HuH-7 (cell line): ENCODE results near the gene RASL11B.

Experiments used
- DNase-seq: peaks from one replicate; pipeline ENCODE4 v3.0.0; 2011; ENCODE audit warnings: low spot score

The RASL11B gene

DNA sequence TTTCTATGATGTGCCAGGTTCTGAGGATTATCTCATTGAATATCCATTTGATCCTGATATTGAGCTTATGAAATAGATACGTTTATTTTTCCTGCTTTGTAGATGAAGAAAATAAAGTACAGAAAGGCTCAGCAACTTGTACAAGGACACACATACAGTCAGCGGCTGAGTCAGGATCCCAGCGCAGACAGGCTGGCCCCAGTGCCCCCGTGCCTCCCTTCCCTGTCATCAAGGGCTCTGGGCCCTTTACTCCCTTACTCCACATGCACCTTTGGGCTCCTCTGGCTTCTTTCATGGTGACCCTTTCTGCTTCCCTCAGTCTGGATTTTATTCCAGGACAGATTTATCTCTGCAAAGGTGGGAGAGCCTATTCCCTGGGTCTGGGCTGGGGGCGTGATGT lies 12.8 kb downstream of the RASL11B start:
- no peak for DNase-seq

DNA sequence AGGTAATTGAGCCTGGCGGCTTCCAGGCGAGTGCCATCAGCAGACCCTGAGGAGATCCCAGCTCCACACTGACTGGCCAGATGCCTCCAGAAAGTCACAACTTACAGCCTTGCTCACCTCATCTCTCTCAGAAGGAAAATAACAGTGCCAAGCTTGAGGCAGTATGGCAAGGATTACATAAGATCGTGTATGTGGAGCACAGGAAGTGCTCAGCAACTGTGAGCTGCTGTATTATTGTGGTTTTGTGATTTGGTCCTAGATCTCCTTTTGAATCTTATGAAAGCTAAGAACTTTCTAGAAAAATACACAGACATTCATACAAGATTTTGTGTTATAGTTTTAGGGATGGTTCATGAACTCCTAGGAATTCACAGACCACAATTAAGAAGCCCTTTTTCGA lies 14.0 kb downstream of the RASL11B start:
- no peak for DNase-seq

DNA sequence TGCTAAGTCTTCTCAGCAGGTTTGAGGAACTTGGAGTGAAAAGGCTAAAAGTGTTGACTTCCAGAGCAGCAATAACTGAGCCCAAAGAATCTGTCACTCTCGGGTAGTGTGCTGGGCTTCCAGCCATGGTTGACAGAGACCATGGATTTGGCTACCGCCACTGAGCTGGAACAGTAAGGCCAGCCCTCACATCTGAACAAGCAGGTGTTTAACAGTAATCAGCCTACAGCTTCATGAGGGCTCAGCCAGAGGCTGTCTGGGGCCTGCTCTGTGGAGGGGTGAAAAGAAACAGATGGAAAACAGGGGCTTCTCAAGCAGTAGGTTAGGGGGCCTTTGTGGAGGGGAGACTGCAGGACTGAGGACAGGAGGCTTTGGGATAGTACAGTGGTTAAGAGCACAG lies 14.9 kb downstream of the RASL11B start:
- DNase-seq = no peak

DNA sequence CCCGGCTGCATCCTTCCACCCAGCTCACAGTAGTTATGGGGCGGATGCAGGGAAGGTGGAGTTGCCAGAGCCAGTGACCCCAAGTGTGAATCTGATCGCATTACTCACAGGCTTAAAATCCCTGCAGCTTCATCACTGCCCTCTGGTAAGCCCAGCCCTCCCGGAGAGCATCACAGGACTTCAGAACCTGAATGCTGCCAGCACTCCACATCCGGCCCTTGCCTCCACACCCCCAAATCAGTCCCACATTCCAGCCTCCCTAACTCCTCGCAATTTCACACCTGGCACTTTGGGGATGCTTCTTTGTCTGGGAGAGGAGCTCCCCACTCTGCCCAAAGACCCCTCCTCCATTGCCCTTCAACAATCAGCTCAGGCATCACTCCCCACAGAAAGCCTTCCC lies 15.6 kb downstream of the RASL11B start:
- no peak for DNase-seq

DNA sequence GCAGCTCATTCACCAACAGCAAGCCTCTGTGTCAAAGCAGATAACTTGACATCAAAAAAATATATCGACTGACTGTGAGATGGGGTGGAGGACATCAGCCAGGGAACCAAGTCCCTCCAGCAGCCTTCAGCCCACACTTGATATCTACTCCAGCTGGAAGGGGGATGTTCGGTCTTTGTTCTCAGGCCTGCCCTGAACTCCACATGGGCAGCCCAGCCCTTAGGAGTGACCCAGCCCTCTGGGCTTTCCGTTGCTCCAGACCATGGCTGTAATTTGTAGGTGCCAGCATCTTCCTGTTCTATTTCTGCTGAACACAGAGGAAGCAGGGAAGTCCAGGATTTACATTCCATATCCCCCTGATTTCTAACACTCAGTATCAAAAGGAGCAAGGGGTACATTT lies 17.4 kb downstream of the RASL11B start:
- no peak for DNase-seq

DNA sequence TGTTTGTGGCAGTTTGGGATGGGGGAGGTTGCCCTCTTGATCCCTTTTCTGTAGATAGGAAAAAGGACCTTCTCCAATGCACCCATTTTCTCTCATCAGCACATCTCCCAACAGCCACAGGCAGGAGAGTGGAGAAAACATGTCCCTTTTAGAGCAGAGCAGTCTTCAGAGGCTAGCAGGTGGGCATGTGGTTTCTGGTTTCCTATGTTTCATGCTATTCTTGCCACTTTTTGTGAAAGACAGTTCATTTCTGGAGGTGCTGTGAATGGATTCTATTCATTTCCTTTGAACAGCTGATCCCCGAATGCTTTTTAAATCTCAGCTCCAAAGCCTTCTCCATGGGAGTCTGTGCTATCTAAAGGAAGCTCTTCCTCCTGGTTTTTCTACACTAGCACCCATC lies 18.9 kb downstream of the RASL11B start:
- DNase-seq = no peak

DNA sequence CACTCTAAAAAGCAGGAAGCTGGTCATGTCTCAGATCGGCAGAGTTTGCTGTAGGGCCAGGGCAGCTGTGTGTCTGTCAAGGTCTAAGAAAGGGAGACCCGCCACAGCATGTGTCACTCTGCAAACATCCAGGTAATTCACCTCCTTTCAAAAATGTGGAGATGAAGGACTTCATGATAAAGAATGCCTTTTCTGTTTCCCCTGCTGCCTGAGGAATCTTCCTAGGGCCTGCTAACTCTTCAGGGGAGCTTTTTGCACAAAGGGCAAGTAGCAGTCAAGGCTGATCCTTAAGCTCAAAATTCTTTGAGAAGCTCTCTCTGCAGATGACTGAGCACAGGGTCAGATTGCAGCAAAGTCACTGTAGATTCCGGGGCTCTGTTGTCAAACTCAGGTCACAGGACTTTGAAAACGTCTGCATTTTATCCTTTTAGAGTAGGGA lies 21.1 kb downstream of the RASL11B start:
- DNase-seq = no peak

DNA sequence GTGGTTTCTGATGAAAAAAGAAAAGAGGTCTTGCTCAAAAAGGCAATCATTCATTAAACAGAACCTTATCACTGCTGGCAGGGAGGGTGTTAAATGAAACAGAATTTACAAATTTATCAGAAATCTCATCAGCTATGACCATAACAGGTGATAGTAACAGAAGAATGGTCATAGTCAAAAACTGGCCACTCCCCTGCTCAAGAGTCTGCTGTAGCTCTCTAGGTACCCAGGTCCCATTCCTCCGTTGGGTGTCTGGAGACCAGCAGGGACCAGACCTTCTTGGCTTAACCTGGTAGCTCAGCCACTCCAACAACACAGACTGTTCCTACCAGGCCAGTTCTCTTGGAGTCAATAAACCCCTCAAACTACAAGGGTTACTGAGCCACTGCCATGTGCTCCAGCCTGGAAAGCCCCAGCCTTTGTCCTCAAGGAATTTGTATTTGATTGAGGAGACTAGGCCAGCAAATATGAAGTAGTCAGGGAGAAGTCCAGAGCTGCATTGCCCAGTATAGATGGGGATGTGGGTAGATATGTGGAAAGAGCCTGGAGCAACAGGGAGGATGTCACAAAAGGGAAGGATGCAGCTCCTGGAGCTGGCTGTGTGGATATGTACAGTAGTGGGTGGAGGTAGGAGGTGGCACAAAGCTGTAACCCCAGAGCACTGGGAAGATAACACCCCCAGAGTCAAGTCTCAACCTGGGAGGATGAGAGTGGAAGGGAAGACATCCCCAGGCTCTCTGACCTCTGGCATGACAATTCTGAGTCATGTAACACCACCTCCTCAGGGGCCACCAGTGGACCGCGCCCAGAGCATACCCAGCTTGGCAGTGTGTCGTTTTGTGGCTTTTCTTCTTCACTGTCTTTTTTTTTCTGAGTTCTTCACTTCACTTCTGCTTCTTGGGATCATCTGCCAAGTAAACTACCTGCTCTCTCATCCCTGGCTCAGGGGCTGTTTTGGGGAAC lies 21.9 kb downstream of the RASL11B start:
- DNase-seq = no peak

DNA sequence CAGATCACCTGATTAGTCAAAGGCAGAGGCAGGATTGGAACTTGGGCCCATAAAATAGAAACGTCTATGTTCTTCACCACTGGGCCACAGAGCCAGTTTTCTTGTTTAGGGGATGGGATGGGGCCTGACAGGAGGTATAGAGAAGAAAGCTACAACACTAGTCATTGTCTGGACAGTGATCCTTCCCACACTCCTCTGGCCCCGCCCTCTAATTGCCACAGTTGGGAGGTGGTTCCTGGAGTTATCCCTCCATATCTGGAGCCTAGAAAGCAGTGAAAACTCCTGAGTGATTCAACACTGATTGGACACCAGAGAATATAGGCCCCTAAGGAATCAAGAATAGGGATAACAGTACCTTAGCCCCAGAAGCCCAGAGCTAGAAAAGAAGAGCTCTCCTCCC lies 22.9 kb downstream of the RASL11B start:
- no peak for DNase-seq

DNA sequence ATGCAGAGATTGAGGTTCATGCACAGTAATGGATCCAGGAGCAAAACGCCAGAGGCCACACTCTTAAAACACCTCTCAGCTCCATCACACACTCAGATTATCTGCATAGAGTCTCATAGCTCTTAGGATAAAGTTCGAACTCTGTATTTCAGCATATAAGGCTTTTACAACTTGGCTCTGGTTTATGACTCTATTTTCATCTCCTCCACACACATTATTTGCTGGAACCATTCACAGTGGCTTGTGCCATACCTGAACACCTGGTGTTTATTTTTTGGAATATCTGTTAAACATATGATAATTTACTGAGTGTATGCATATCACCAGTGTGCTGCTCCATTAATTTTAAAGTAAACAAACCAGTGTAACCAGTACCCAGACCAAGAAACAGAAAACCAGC lies 27.2 kb downstream of the RASL11B start:
- no peak for DNase-seq

DNA sequence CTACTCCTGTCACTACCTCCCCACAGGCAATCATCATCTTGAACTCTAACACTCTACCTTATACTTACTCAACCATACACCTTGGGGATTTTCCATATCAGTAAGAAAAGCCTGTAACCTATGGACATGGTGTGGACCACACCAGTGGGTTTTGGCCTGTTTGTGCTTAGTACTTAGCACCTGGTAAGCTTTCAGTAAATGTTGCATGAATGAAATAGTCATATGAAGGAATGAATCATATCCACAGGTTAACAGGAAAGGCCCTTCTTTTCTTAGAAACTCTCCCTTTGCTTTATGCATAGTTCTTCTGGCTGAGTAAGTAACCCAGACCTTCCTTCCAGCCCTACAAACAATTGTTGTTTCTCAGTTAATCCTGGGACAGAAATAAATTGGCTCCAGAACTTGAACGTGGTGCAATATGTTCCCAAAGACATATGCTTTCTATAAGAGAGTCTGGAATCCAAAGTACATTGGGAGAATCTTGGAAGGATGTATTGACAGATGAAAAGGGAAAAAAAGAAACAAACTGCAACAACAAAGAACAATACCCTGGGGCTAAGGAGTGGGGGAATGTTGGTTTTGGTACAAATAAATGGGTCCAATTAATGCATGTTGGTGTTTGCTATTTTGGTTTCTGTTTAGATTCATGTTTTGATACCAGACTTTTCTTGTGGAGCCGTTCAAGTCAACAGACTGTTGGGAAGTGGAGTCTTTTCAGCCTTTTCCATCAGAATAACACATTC lies 27.8 kb downstream of the RASL11B start:
- DNase-seq = no peak

DNA sequence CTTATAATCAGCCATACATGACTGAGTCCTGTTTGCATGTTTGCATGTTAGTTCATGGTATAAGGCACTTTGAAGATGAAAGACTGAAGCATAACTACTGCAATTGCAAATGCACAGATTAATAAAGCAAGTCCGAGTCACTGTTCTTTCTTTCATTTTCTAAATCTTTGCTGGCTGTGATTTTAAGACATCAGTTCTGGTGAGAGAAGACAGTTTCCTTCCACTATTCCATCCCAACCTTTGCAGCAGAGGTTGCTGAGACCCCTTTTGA lies 28.3 kb downstream of the RASL11B start:
- no peak for DNase-seq

DNA sequence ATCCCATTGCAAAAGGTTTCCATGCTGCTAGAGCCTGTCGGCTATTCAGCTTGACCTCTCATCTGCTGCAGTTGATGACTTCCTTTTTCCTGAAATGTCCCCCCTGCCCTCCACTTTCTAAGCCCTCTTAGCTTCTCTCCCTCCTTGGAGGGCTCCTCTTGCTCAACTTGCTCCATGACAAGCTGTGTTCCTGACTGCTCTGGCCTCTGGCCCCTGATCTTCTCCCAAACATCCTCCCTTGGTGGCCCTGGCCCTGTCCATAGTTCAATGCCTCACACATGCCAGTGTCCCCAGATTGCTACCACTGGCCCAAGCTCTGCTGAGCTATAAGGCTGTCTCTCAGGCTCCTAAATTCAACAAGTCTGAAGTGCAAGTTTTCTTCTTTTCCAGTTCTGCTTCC lies 29.6 kb downstream of the RASL11B start:
- no peak for DNase-seq

DNA sequence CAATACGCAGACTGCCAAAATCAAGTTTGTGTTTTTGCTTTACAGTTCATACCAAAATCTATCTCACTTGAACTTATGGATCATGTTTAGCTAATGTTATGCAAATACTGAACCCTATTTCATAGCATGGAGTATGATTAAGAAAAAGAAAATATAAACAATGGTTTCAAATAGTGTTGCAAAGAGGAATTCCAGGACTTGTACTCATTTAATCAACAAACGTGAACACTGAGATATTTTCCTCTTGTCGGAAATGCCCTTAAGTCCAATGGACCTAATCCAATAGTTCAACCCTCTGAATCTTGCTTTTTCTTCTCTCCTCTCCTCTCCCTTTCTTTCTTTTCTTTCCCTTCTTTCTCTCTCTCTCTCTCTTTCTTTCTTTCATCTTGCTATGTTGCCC lies 30.8 kb downstream of the RASL11B start:
- no peak for DNase-seq

DNA sequence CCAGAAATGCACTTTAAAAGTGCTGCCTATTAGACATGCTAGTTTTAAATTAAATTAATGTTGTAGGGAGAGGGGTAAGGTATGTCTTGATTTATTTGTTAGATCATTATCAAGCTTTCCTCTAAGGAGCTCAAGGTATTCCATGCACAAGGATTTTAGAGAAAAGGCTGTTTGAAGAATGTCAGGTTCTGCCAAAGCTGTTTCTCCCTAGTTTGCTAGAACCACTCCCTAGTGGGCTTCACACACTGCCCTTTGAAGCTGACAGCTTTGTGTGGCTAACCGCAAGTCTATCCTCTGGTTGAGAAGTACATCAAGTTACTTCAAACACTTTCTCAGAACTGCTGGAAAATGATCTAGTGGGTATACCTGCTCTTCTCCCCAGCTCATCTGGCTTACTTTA lies 32.3 kb downstream of the RASL11B start:
- no peak for DNase-seq

DNA sequence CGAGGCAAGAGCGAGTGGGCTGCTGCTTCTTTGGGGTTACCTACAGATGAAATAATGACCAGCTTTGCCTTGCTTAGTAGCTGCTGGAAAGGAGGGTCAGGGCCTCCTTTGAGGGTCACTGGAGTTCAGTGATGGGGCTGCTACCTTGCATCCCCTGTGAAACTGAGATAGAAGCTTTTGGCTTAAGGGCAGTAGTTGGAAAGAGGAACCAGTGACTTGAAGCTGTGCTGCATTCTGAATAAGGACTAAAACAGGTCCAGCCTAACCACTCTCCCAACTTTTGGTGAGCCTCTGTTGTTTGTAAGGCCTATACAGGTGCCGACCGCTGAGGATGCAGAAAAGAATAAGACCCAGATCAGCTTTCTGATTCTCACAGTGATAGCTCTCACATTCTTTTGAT lies 41.2 kb downstream of the RASL11B start:
- DNase-seq = no peak

DNA sequence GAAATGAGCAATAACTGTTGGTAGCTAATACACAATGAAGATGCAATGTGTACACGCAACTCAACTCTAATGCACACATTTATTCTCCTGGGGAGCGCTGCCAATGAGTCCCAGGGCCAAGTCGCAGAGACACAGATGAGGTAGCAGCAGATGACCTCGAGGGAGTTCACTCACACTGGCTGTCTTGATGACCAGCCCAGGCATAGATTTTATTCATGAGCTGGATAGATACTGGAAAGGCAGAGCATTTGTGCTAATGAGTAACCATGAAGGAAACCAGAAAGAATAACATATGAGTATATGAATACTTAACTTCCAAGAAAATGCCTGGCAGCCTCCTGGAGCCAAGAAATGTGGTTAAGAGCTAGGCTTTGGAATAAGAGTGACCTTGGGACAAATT lies 42.3 kb downstream of the RASL11B start:
- no peak for DNase-seq

DNA sequence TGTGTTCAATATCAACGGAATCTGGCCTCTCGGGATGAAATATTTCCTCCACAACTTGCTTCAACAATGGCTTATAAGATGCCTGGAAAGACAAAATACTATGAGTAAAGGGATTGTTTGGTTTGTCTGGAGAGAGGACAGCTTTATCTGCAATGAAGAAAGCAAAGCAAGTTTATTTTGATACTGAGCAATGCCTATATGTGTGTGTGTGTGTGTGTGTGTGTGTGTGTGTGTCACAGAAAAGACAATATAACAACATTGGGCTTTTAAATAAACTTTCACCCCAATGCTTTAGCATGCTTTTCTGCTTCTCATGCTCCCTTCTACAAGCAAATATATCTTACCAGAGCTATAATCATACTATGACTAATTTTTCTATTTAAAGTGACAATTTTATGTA lies 45.4 kb downstream of the RASL11B start:
- no peak for DNase-seq

DNA sequence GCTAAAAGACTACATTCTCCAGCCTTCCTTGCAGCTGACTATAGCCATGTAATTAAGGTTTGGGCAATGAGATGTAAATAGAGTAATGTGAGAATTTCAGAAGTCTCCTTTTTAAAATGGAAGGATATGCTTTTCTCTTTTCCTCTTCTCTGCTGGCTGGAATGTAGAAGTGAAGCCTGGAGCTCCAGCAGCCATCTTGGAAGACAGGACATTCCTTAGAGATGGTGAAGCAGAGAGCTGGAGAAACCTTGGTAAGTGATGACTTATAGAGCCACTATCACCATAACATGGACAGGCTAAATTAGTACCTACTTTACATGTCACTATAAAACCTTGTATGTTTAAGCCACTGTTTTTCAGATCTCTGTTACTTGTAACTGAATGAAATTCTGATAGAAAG lies 48.0 kb downstream of the RASL11B start:
- DNase-seq = no peak

DNA sequence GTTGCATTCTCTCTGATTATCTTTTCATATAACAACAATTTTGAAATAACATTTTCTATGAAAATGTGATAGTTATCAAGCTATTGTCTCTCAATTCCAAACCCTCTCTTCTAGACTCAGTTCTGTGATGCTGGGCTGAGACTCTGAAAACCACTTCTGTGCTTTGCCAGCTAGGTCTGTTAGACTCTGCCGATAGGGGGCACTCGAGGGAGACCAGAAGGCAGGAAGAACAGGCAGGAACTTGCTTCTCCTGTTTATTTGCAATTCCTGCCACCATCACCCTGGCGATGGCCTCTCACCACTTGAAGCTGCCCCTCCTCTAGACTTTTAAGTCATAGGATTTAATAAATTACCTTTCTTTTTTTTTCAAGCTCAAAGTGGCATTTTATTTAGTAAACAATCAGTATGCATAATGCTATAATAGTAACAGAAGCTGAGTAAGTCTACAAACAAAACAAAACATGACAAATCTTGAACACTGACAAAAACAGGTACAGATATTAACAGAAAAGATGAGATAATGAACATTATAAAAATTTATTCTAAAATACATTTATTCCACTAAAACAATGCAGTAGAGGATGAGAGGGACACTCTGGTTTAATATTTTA lies 49.7 kb downstream of the RASL11B start:
- DNase-seq = peak; percentile 75

DNA sequence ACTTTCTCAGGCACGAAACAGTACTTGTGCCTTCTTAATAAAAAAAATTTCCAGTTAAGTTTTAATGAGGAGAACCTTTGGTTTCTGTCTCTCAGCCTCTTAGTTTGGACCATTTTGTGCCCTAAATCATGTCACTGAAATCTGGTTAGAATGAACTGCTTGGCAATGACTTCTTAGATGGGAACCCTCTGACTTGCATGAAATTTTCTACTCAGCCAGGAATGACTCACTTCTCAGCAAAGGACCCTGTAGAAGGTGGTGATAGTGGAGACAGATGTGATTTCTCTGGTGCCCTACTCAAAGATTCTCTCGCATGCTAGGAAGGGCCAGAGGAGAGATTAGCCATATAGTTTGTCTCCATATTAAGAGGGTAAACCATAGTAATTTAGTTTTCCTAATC lies 50.5 kb downstream of the RASL11B start:
- DNase-seq = no peak

DNA sequence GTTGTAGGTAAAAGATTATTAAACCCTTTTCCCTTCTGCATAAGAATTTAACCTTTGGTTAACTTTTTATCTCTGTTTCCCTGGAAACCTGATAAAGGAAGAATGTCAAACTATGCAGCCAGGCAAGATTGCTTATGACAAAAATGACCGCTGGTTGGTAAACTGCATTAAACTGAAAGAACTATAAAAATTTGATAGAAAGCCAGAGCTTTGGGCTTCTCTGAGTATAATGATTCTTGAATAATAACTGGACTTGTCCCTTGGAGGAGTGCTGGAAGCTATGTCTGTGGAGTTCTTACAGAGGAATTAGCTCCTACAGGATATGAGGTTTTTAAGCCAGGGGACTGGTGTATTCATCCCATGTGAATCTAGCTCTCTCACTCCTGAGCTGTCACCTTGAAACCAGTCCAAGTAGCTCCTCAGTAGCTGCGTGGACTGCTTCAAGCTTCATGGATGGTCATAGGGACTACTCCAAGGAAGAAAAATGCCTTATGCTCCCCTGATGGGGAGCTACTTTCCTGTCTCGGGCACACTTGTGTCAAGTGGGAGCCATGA lies 52.0 kb downstream of the RASL11B start:
- no peak for DNase-seq

DNA sequence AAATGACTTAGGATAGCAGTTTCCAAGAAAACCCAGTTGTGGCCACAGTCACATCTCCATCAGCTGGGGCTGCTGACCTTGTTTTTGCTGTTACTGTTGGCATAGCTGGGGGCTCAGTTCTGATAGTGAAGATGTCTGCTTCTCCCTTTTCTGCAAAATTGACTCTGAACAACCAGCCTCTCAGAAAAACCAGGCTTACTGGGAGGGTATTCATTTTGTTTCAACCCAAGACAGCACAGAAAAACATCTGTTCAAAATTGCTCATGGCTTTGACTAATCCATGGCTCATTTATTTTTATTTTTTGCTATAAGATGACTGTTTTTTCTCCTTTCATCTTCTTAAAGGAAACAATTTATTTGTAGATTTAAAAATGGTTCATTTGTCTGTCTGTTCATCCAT lies 53.1 kb downstream of the RASL11B start:
- DNase-seq = no peak
